Neuronal stem cell (in vitro differentiated cells): ENCODE results near the gene MIPEP.

ENCODE experiments used
- DNase-seq: peaks from one replicate; pipeline ENCODE4 v3.0.0-alpha.2; 2013; ENCODE audit warnings: low spot score
- H2AFZ ChIP-seq: one replicate; pipeline ENCODE4 v1.6.1; 2013; ENCODE audit warnings: mild to moderate bottlenecking, low read length, inconsistent platforms
- H2AK5ac ChIP-seq: 2 replicates; pipeline ENCODE4 v1.6.1; 2013; ENCODE audit warnings: low read depth, mild to moderate bottlenecking, inconsistent platforms, low read length, moderate library complexity, mixed read lengths
- H2BK120ac ChIP-seq: 2 replicates; pipeline ENCODE4 v1.6.1; 2013; ENCODE audit warnings: low read depth, mild to moderate bottlenecking, inconsistent platforms, low read length, moderate library complexity, mixed read lengths
- H2BK12ac ChIP-seq: one replicate; pipeline ENCODE4 v1.6.1; 2013; ENCODE audit warnings: low read length, inconsistent platforms
- H2BK15ac ChIP-seq: 2 replicates; pipeline ENCODE4 v1.6.1; 2013; ENCODE audit warnings: mild to moderate bottlenecking, low read length, inconsistent platforms, mixed read lengths
- H2BK5ac ChIP-seq: one replicate; pipeline ENCODE4 v1.6.1; 2013; ENCODE audit warnings: inconsistent platforms, mild to moderate bottlenecking, low read length, moderate library complexity
- H3K14ac ChIP-seq: one replicate; pipeline ENCODE4 v1.6.1; 2013; ENCODE audit warnings: low read length, inconsistent platforms
- H3K18ac ChIP-seq: 2 replicates; pipeline ENCODE4 v1.6.1; 2013; ENCODE audit warnings: low read length, inconsistent platforms
- H3K23ac ChIP-seq: 2 replicates; pipeline ENCODE4 v1.6.1; 2013; ENCODE audit warnings: low read depth, mild to moderate bottlenecking, mixed read lengths, low read length, inconsistent platforms; ENCODE audit not compliant: poor library complexity
- H3K27ac ChIP-seq: replicated peaks from 3 replicates; pipeline ENCODE4 v1.5.1; 2013; ENCODE audit warnings: low read length, inconsistent platforms
- H3K27me3 ChIP-seq, 3 experiments: 2 replicates each; pipeline ENCODE4 v1.6.1; 2013; ENCODE audit warnings: low read length in 3 of 3, mild to moderate bottlenecking in 2 of 3, inconsistent platforms in 1 of 3, low read depth in 1 of 3, mixed read lengths in 1 of 3, moderate library complexity in 1 of 3; ENCODE audit not compliant: control insufficient read depth in 3 of 3, insufficient read depth in 3 of 3
- H3K36me3 ChIP-seq, 2 donors: replicated peaks in 1 of 2; 2 replicates each; pipeline ENCODE4 v1.6.1; 2013; ENCODE audit warnings: low read length in 2 of 2; ENCODE audit not compliant: control insufficient read depth in 2 of 2, insufficient read depth in 2 of 2
- H3K4ac ChIP-seq: 2 replicates; pipeline ENCODE4 v1.6.1; 2013; ENCODE audit warnings: inconsistent platforms, mild to moderate bottlenecking, low read length, moderate library complexity
- H3K4me1 ChIP-seq, 2 donors: 1 replicate in 1 of 2; 2 replicates in 1 of 2; pipeline ENCODE4 v1.6.1; 2013; ENCODE audit warnings: low read length in 2 of 2, low read depth in 1 of 2; ENCODE audit not compliant: control insufficient read depth in 2 of 2, insufficient read depth in 1 of 2
- H3K4me2 ChIP-seq: one replicate; pipeline ENCODE4 v1.6.1; 2013; ENCODE audit warnings: mild to moderate bottlenecking, low read length, inconsistent platforms; ENCODE audit not compliant: insufficient read depth, poor library complexity, severe bottlenecking
- H3K4me3 ChIP-seq, 2 donors: 2 replicates each; pipeline ENCODE4 v1.5.1; 2013; ENCODE audit warnings: low read length in 2 of 2, mild to moderate bottlenecking in 2 of 2, inconsistent platforms in 1 of 2, moderate library complexity in 1 of 2
- H3K79me1 ChIP-seq: one replicate; pipeline ENCODE4 v1.6.1; 2013; ENCODE audit warnings: low read depth, mild to moderate bottlenecking, inconsistent platforms, low read length, moderate library complexity
- H3K9ac ChIP-seq: one replicate; pipeline ENCODE4 v1.6.1; 2013; ENCODE audit warnings: mild to moderate bottlenecking, low read depth, low read length, inconsistent platforms; ENCODE audit not compliant: poor library complexity
- H3K9me3 ChIP-seq, 2 donors: replicated peaks in 1 of 2; 2 replicates each; pipeline versions ENCODE3 to v1.6.1; 2013; ENCODE audit warnings: low read length in 2 of 2, mild to moderate bottlenecking in 2 of 2, inconsistent platforms in 1 of 2, low read depth in 1 of 2, mixed read lengths in 1 of 2, moderate library complexity in 1 of 2; ENCODE audit not compliant: control insufficient read depth in 2 of 2, insufficient read depth in 1 of 2
- H4K8ac ChIP-seq: one replicate; pipeline ENCODE4 v1.6.1; 2013; ENCODE audit warnings: low read depth, mild to moderate bottlenecking, inconsistent platforms, low read length, moderate library complexity
- H4K91ac ChIP-seq: one replicate; pipeline ENCODE4 v1.6.1; 2013; ENCODE audit warnings: low read length, low read depth, mild to moderate bottlenecking, inconsistent platforms; ENCODE audit not compliant: poor library complexity
- WGBS, 2 donors: extraction: QIAGEN DNeasy Blood & Tissue Kit; methylation state at CpG; one replicate each; pipeline ENCODE4 v1.1.7; 2013; ENCODE audit warnings: missing lambda C conversion rate in 2 of 2, mixed read lengths in 1 of 2; ENCODE audit not compliant: insufficient read length in 2 of 2, insufficient replicate concordance in 1 of 2; ENCODE audit errors: extremely low coverage in 2 of 2; 5-methylcytosine and 5-hydroxymethylcytosine counted together

MIPEP gene

GRCh38 chr13:23922005-23922932 lies 33.1 kb upstream of the MIPEP start:
- Histone ChIP-seq H4K8ac (no peak overlapping the region), H3K9ac (no peak overlapping the region), H3K4ac (no peak overlapping the region), H4K91ac (no peak overlapping the region), H3K27ac (no peak overlapping the region), H2BK120ac (no peak overlapping the region), H3K4me2 (no peak overlapping the region), H2AK5ac (no peak overlapping the region), H3K36me3 (no peaks in the 10 kb centered on the region), H2BK15ac (no peak overlapping the region), H3K79me1 (no peaks in the 10 kb centered on the region), H3K18ac (no peak overlapping the region), H3K4me3 (no peak overlapping the region), H3K27me3 (peaks cover 0 to 2% (median 0%) of the 10 kb centered on the region in 3 experiments), H2BK12ac (no peak overlapping the region), H3K23ac (no peak overlapping the region), H3K9me3 (peaks cover 0 to 2% of the 10 kb centered on the region in 2 donors), H2BK5ac (no peak overlapping the region), H3K14ac (no peak overlapping the region), H3K4me1 (peaks cover 0 to 2% of the 10 kb centered on the region in 2 donors), H2AFZ (no peak overlapping the region)
- no peak for DNase-seq
- no CpG with 5 or more reads among the region's 5 CpGs for whole genome bisulfite sequencing, 2 donors

GRCh38 chr13:23921451-23921888 lies 32.3 kb upstream of the MIPEP start:
- Histone ChIP-seq H3K27me3 (peaks cover 0 to 2% (median 0%) of the 10 kb centered on the region in 3 experiments), H4K8ac (no peak overlapping the region), H3K4me3 (no peak overlapping the region), H2BK5ac (no peak overlapping the region), H3K4me2 (no peak overlapping the region), H2BK12ac (no peak overlapping the region), H3K9ac (no peak overlapping the region), H3K27ac (no peak overlapping the region), H3K23ac (no peak overlapping the region), H2AK5ac (no peak overlapping the region), H2AFZ (no peak overlapping the region), H3K9me3 (peaks cover 0 to 2% of the 10 kb centered on the region in 2 donors), H3K4me1 (peaks cover 0 to 2% of the 10 kb centered on the region in 2 donors), H3K4ac (no peak overlapping the region), H4K91ac (no peak overlapping the region), H3K79me1 (no peaks in the 10 kb centered on the region), H2BK15ac (no peak overlapping the region), H3K18ac (no peak overlapping the region), H3K36me3 (no peaks in the 10 kb centered on the region), H3K14ac (no peak overlapping the region), H2BK120ac (no peak overlapping the region)
- DNase-seq: peak; percentile 39
- no CpG with 5 or more reads among the region's 2 CpGs for WGBS, 2 donors

GRCh38 chr13:23919006-23919405 lies 29.8 kb upstream of the MIPEP start:
- no CpG with 5 or more reads among the region's 1 CpG for WGBS, 2 donors
- Histone ChIP-seq H3K23ac (no peak overlapping the region), H2AFZ (no peak overlapping the region), H3K4me3 (no peak overlapping the region), H3K27me3 (peaks cover 0 to 2% (median 0%) of the 10 kb centered on the region in 3 experiments), H3K4me2 (no peak overlapping the region), H3K4ac (no peak overlapping the region), H3K14ac (no peak overlapping the region), H2BK5ac (no peak overlapping the region), H4K8ac (no peak overlapping the region), H2BK120ac (no peak overlapping the region), H3K27ac (no peak overlapping the region), H3K4me1 (peaks cover 0 to 2% of the 10 kb centered on the region in 2 donors), H3K9ac (no peak overlapping the region), H3K79me1 (no peaks in the 10 kb centered on the region), H3K9me3 (peaks cover 0 to 2% of the 10 kb centered on the region in 2 donors), H2BK15ac (no peak overlapping the region), H2BK12ac (no peak overlapping the region), H4K91ac (no peak overlapping the region), H3K18ac (no peak overlapping the region), H3K36me3 (no peaks in the 10 kb centered on the region), H2AK5ac (no peak overlapping the region)
- DNase-seq: no peak

GRCh38 chr13:23918208-23918607 lies 29.0 kb upstream of the MIPEP start:
- H3K18ac ChIP-seq: no peak overlapping the region
- no peak for DNase-seq
- no peaks in the 10 kb centered on the region for H3K79me1 ChIP-seq
- H2AK5ac ChIP-seq: no peak overlapping the region
- no peak overlapping the region for H3K4me2 ChIP-seq
- H4K91ac ChIP-seq: no peak overlapping the region
- H2BK120ac ChIP-seq: no peak overlapping the region
- peaks cover 0 to 2% (median 0%) of the 10 kb centered on the region in 3 experiments for H3K27me3 ChIP-seq
- no peak overlapping the region for H2AFZ ChIP-seq
- H2BK15ac ChIP-seq: no peak overlapping the region
- peaks cover 0 to 2% of the 10 kb centered on the region in 2 donors for H3K9me3 ChIP-seq
- H3K4ac ChIP-seq: no peak overlapping the region
- H3K36me3 ChIP-seq: no peaks in the 10 kb centered on the region
- no peak overlapping the region for H3K23ac ChIP-seq
- H3K4me3 ChIP-seq: no peak overlapping the region
- no CpG with 5 or more reads among the region's 2 CpGs for WGBS, 2 donors
- H4K8ac ChIP-seq: no peak overlapping the region
- H3K4me1 ChIP-seq: peaks cover 0 to 2% of the 10 kb centered on the region in 2 donors
- no peak overlapping the region for H2BK12ac ChIP-seq
- no peak overlapping the region for H3K14ac ChIP-seq
- no peak overlapping the region for H3K27ac ChIP-seq
- H2BK5ac ChIP-seq: no peak overlapping the region
- no peak overlapping the region for H3K9ac ChIP-seq
